Astrocyte of the spinal cord (primary cell): ENCODE data around the gene APOB.

Experiments
- DNase-seq: peaks from one replicate; pipeline ENCODE4 v3.0.0; 2011; ENCODE audit warnings: low read depth, low spot score
- H3K4me3 ChIP-seq: 2 replicates; pipeline ENCODE4 v1.5.1; 2011; ENCODE audit warnings: low read depth, mild to moderate bottlenecking, low read length, moderate library complexity
- in situ Hi-C: cut with HindIII; loops from 2 replicates; pipeline ENCODE4 v1.10.0; 2017; ENCODE audit warnings: low sequenced_read_pairs
- TF ChIP-seq, protein P1 (sequence below): IDR thresholded peaks from 2 replicates; pipeline ENCODE4 v1.5.1; 2012; ENCODE audit warnings: low read depth, mild to moderate bottlenecking, low read length, inconsistent platforms

The APOB gene

GRCh38 chr2:21020668-21021288 lies 23.1 kb downstream of the APOB start:
- in situ Hi-C loops, result no loop called here
- H3K4me3 ChIP-seq, result no peak overlapping the region
- TF ChIP-seq, protein P1, sequence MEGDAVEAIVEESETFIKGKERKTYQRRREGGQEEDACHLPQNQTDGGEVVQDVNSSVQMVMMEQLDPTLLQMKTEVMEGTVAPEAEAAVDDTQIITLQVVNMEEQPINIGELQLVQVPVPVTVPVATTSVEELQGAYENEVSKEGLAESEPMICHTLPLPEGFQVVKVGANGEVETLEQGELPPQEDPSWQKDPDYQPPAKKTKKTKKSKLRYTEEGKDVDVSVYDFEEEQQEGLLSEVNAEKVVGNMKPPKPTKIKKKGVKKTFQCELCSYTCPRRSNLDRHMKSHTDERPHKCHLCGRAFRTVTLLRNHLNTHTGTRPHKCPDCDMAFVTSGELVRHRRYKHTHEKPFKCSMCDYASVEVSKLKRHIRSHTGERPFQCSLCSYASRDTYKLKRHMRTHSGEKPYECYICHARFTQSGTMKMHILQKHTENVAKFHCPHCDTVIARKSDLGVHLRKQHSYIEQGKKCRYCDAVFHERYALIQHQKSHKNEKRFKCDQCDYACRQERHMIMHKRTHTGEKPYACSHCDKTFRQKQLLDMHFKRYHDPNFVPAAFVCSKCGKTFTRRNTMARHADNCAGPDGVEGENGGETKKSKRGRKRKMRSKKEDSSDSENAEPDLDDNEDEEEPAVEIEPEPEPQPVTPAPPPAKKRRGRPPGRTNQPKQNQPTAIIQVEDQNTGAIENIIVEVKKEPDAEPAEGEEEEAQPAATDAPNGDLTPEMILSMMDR, result no peak
- no peak for DNase-seq

- in situ Hi-C loops, result no loop called here
- TF ChIP-seq, protein P1, result no peak
These were observed 23.7 kb downstream of the APOB start for GRCh38 chr2:21020031-21020667.

GRCh38 chr2:21019678-21020021 lies 24.2 kb downstream of the APOB start:
- TF ChIP-seq, protein P1, result no peak
- in situ Hi-C loops, result no loop called here
- DNase-seq, result no peak
- H3K4me3 ChIP-seq, result no peak overlapping the region

More at GRCh38 chr2:21020031-21020667, 23.7 kb downstream of the APOB start:
- H3K4me3 ChIP-seq, result no peak overlapping the region
- no peak for DNase-seq

GRCh38 chr2:21019000-21019677 lies 24.7 kb downstream of the APOB start:
- DNase-seq, result no peak
- in situ Hi-C loops, result no loop called here
- no peak overlapping the region for H3K4me3 ChIP-seq
- TF ChIP-seq, protein P1, result no peak

GRCh38 chr2:21018290-21018689 lies 25.6 kb downstream of the APOB start:
- TF ChIP-seq, protein P1, result no peak
- H3K4me3 ChIP-seq, result no peak overlapping the region
- no peak for DNase-seq
- in situ Hi-C loops, result no loop called here

DNA sequence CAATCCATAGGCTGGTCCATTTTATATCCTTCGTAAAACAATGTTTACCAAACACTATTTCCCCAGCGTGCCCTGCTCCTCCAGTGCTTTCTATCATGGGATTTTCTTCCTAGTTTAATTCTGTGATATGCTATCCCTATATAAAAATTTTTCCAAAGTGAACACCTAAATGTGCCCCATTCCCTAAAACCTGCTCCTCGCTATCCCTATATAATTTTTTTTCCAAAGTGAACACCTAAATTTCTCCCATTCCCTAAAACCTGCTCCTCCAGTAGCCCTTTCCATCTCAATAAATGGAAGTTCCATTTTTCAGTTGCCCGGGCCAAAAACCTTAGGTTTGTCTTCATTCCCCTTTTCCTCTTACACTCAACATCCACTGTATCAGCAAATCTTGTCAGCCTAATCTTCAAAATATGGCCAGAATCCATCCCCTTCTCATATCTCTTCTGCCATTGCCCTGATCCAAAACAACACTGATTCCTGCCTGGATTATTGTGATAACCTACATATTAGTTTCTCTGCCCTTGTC lies 26.1 kb downstream of the APOB start:
- H3K4me3 ChIP-seq, result no peak overlapping the region
- TF ChIP-seq, protein P1, result no peak
- in situ Hi-C loops, result no loop called here
- no peak for DNase-seq
